ENCODE data around the gene LSP1.

GRCh38 chr11:1928470-1928890 is 75.6 kb downstream of the LSP1 start:
- TF ChIP-seq POLR2A (IDR thresholded peaks at IDR 0.05) = no peak
- TF ChIP-seq POLR2AphosphoS5 (IDR thresholded peaks at IDR 0.05) = no peak
- TF ChIP-seq CTCF (IDR thresholded peaks at IDR 0.05) = no peak

All from transverse colon (tissue), 4 donors.